ENCODE results near the gene BPIFB1. TPM values are rescaled to one million over a fixed set of nuclear protein-coding genes. Genes with fewer than 3 reads are reported as not detected.

Gene BPIFB1
- total RNA-seq, 4 donors from 2014 or later: not detected

DNA sequence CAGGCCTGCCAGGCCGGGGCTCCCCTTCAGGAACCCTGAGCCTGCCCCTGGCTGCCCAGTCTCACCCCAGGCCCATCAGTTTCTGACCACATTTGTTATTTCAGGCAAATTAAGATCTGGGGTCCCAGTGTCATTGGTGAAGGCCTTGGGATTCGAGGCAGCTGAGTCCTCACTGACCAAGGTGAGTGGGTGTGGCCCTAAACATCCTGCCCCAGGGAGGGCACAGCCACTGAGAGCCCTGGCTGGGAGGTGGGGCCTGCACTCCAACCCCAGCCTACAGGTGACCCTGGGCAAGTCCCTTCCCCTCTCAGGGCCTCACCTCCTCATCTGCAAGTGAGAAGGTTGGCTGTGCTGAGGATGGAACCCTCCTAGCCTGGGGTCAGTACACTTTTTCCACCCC is 23.8 kb downstream of the BPIFB1 start:
- H3K36me3 ChIP-seq: no peaks in the 10 kb centered on the region
- intact Hi-C loops (cut with DNase I): no loop called here
- no peak overlapping the region for H3K27ac ChIP-seq
- no peaks in the 10 kb centered on the region for H3K27me3 ChIP-seq
- 45 to 71% methylated on average over 2 of the region's 2 CpGs for WGBS, 2 donors
- no peak for DNase-seq
- TF ChIP-seq, protein P1, sequence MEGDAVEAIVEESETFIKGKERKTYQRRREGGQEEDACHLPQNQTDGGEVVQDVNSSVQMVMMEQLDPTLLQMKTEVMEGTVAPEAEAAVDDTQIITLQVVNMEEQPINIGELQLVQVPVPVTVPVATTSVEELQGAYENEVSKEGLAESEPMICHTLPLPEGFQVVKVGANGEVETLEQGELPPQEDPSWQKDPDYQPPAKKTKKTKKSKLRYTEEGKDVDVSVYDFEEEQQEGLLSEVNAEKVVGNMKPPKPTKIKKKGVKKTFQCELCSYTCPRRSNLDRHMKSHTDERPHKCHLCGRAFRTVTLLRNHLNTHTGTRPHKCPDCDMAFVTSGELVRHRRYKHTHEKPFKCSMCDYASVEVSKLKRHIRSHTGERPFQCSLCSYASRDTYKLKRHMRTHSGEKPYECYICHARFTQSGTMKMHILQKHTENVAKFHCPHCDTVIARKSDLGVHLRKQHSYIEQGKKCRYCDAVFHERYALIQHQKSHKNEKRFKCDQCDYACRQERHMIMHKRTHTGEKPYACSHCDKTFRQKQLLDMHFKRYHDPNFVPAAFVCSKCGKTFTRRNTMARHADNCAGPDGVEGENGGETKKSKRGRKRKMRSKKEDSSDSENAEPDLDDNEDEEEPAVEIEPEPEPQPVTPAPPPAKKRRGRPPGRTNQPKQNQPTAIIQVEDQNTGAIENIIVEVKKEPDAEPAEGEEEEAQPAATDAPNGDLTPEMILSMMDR (IDR thresholded peaks at IDR 0.05): no peak
- TF ChIP-seq POLR2A (IDR thresholded peaks at IDR 0.05): no peak
- H3K4me1 ChIP-seq: no peaks in the 10 kb centered on the region
- no peak overlapping the region for H3K4me3 ChIP-seq (replicated peaks in 1 of 3)
- no peaks in the 10 kb centered on the region for H3K9me3 ChIP-seq

DNA sequence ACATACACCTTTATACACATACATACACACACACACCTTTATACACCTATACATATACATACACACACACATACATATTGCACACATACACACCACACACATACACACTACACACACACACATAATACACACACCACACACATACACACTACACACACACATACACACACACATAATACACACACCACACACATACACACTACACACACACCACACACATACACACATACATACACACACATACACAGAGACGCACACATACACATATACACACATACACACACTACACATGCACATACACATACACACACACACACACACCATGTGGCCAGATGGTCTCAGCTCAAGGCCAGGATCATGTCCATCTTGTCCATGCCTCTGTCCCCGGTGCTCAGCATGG is 25.7 kb downstream of the BPIFB1 start:
- 92 to 93% methylated on average over 2 of the region's 2 CpGs for WGBS, 2 donors
- Histone ChIP-seq H3K9me3 (no peaks in the 10 kb centered on the region), H3K27me3 (no peaks in the 10 kb centered on the region), H3K4me3 (replicated peaks in 1 of 3) (no peak overlapping the region), H3K36me3 (no peaks in the 10 kb centered on the region), H3K4me1 (no peaks in the 10 kb centered on the region), H3K27ac (no peak overlapping the region)
- DNase-seq: no peak
- TF ChIP-seq POLR2A (IDR thresholded peaks at IDR 0.05): no peak
- TF ChIP-seq, protein P1 (IDR thresholded peaks at IDR 0.05): no peak
- intact Hi-C loops (cut with DNase I): no loop called here

DNA sequence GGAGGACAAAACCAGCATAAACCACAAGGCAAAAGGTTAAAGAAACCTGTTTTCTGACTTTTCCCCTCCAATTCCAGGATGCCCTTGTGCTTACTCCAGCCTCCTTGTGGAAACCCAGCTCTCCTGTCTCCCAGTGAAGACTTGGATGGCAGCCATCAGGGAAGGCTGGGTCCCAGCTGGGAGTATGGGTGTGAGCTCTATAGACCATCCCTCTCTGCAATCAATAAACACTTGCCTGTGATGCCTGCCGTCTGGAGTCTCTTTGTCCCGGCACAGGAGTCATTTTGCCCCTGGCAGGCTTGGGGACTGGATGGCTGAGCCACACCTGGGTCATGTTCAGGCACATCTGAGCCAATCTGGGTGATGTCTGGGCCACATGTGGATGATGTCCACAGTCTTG is 26.6 kb downstream of the BPIFB1 start:
- Histone ChIP-seq H3K4me3 (replicated peaks in 1 of 3) (no peak overlapping the region), H3K9me3 (no peaks in the 10 kb centered on the region), H3K27ac (no peak overlapping the region), H3K27me3 (no peaks in the 10 kb centered on the region), H3K36me3 (no peaks in the 10 kb centered on the region), H3K4me1 (no peaks in the 10 kb centered on the region)
- TF ChIP-seq POLR2A (IDR thresholded peaks at IDR 0.05): no peak
- TF ChIP-seq, protein P1 (IDR thresholded peaks at IDR 0.05): no peak
- WGBS, 2 donors: 36 to 78% methylated on average over 2 of the region's 2 CpGs
- no peak for DNase-seq
- intact Hi-C loops (cut with DNase I): no loop called here

DNA sequence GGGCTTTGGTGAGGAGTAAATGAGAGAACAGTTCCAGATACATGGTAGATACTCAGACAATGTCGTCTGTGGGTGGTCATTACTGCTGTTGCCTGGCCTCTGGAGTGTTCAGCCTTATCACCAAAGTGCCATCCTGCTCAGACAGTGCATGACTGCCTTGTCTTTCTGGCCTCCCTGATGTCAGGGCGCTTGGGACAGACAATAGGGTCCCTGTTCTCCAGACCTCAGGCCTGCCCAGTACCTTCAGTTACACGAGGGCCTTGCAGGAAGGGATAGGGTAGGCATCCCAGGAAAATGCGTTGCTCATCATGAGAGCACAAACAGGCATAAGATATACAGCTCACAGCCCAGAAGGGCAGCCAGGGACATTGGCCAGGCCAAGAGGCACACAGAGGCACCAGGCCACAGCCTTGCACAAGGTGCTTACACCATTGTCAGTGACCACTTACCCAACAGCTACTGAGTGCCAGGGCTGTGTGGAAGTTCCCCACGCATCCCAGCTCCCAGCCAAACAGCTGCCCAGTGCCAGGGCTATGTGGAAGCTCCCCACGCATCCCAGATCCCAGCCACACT is 27.4 kb downstream of the BPIFB1 start:
- Histone ChIP-seq H3K27me3 (no peaks in the 10 kb centered on the region), H3K27ac (no peak overlapping the region), H3K36me3 (no peaks in the 10 kb centered on the region), H3K9me3 (no peaks in the 10 kb centered on the region), H3K4me3 (replicated peaks in 1 of 3) (no peak overlapping the region), H3K4me1 (no peaks in the 10 kb centered on the region)
- intact Hi-C loops (cut with DNase I): no loop called here
- TF ChIP-seq, protein P1 (IDR thresholded peaks at IDR 0.05): no peak
- TF ChIP-seq POLR2A (IDR thresholded peaks at IDR 0.05): no peak
- no peak for DNase-seq
- WGBS, 2 donors: 66 to 85% methylated on average over 5 to 6 of the region's 6 CpGs

DNA sequence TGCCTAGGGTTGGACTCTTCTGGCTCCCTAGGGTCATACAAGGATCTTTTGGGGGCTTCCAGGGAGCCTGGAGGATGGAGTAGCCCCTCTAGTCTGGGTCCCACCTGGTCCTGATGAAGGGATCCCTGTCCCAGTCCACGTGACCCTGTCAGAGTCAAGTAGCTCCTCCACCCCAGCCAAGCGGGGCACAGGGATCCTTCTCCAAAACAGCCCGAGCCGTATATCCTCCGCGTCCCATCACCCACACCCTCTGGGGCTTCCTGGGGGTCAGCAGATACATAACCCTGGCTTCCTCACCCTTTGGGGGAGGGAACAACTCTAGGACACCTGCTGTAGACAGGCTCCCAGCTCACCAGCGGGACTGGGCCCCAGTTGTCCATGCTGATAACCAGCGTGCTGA is 28.0 kb downstream of the BPIFB1 start:
- intact Hi-C loops (cut with DNase I): no loop called here
- Histone ChIP-seq H3K4me1 (no peaks in the 10 kb centered on the region), H3K36me3 (no peaks in the 10 kb centered on the region), H3K27ac (no peak overlapping the region), H3K27me3 (no peaks in the 10 kb centered on the region), H3K4me3 (replicated peaks in 1 of 3) (no peak overlapping the region), H3K9me3 (no peaks in the 10 kb centered on the region)
- no peak for TF ChIP-seq POLR2A (IDR thresholded peaks at IDR 0.05)
- 85 to 93% methylated on average over 8 of the region's 8 CpGs for WGBS, 2 donors
- no peak for DNase-seq

DNA sequence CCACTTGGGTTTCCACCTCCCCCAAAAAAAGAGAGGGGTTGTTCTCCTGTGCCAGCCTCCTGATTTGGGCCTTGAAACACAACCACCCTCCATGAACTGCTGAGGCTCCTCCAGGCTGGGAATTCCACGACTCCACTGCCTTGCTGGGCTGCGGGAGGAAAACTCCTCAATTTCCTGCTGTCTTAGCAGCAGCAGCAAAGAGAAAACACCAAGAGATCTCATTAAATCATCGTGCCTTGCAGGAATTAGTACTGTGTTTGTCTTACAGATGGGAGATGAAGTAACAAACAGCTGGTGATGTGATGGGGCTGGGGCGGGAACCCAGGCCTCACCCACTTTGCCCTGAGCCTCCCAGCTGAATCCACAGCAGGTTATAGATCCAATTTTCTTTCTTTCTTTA is 29.0 kb downstream of the BPIFB1 start:
- H3K4me3 ChIP-seq (replicated peaks in 1 of 3): no peak overlapping the region
- no peaks in the 10 kb centered on the region for H3K9me3 ChIP-seq
- H3K27me3 ChIP-seq: no peaks in the 10 kb centered on the region
- H3K4me1 ChIP-seq: no peaks in the 10 kb centered on the region
- H3K27ac ChIP-seq: no peak overlapping the region
- WGBS, 2 donors: 72 to 74% methylated on average over 4 of the region's 4 CpGs
- no peaks in the 10 kb centered on the region for H3K36me3 ChIP-seq
- no peak for TF ChIP-seq POLR2A (IDR thresholded peaks at IDR 0.05)
- TF ChIP-seq, protein P1 (IDR thresholded peaks at IDR 0.05): no peak
- DNase-seq: no peak
- intact Hi-C loops (cut with DNase I): no loop called here

Data from thyroid gland (tissue), 4 donors.